ENCODE data around the gene TRIP11. TPM values are rescaled to one million over a fixed set of nuclear protein-coding genes. Genes with fewer than 3 reads are reported as not detected.
A peak's percentile ranks its signal among the peaks of the same experiment; 100 is the strongest.

Gene TRIP11
- polyA plus RNA-seq, 3 donors = 6.1 to 15.6 (median 13.4) TPM

DNA sequence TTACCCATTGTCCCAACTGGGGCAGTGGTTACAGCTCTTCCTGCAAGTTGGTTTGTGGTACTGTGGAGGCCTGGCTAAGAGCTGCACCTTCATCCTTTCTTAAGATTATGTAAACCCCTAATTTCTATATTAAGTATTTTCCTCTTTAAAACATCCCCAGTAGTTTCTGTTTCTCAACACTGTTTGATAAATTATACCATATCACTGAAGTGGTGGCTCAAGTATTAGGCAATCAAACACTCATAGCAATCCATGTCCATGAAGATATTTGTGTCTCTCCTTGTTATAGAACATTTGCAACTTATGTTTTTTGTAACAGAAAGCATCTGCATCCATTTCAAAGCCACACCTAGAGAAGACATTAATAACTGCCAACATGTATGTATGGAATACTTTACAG is 34.7 kb upstream of the TRIP11 start:
- H3K27ac Mint-ChIP-seq = peak overlapping the region in 2 of 7 donors; percentile 52 to 55

GRCh38 chr14:92058006-92058917 is 18.4 kb upstream of the TRIP11 start:
- no peak overlapping the region for H3K27ac ChIP-seq (ENCODE audit: low read depth in 1 of 2, low read length in 2 of 2)
- no peaks in the 10 kb centered on the region for H3K27me3 ChIP-seq (ENCODE audit: control insufficient read depth in 2 of 2, insufficient read depth in 2 of 2, low read length in 2 of 2)
- no peak overlapping the region for H2AFZ ChIP-seq (ENCODE audit: insufficient read depth, low read depth, low read length, poor library complexity, severe bottlenecking)
- H4K20me1 ChIP-seq (ENCODE audit: insufficient read depth, low read length) = no peaks in the 10 kb centered on the region
- Mint-ChIP-seq H3K27me3 (ENCODE audit: low read depth in 3 of 3) (peaks cover 0 to 1% (median 0%) of the 10 kb centered on the region in 3 donors), H3K27ac (no peak overlapping the region), H3K4me1 (no peaks in the 10 kb centered on the region), H3K36me3 (peaks cover 19 to 31% of the 10 kb centered on the region in 2 donors), H3K9me3 (no peaks in the 10 kb centered on the region), H3K4me3 (no peak overlapping the region)
- H3K4me3 ChIP-seq (replicated peaks in 1 of 3; ENCODE audit: low read depth in 2 of 3, low read length in 3 of 3) = no peak overlapping the region
- H3K79me2 ChIP-seq (ENCODE audit: insufficient read depth, low read length) = no peaks in the 10 kb centered on the region
- peaks cover 9 to 25% of the 10 kb centered on the region in 2 donors for H3K36me3 ChIP-seq (replicated peaks in 1 of 2; ENCODE audit: control insufficient read depth in 1 of 2, insufficient read depth in 2 of 2, low read length in 2 of 2)
- H3K9ac ChIP-seq (ENCODE audit: insufficient read depth, low read length, poor library complexity, severe bottlenecking) = no peak overlapping the region
- no peak overlapping the region for H3K4me2 ChIP-seq (replicated peaks; ENCODE audit: extremely low read depth, low read length, poor library complexity, severe bottlenecking)
- H3K4me1 ChIP-seq (ENCODE audit: control insufficient read depth in 1 of 2, insufficient read depth in 2 of 2, low read length in 2 of 2) = no peaks in the 10 kb centered on the region
- TF ChIP-seq CTCF (IDR thresholded peaks at IDR 0.05) = no peak
- WGBS (ENCODE audit: insufficient coverage) = 100% methylated on average over 2 of the region's 9 CpGs
- no peaks in the 10 kb centered on the region for H3K9me3 ChIP-seq (replicated peaks in 1 of 2; ENCODE audit: control insufficient read depth in 1 of 2, insufficient read depth in 1 of 2, low read length in 2 of 2)
- intact Hi-C loops (cut with micrococcal nuclease) = no loop called here
- no peak for DNase-seq

More for the DNA sequence above, 34.7 kb upstream of the TRIP11 start:
- intact Hi-C loops (cut with micrococcal nuclease) = no loop called here
- Mint-ChIP-seq H3K36me3 (peaks cover 48 to 79% of the 10 kb centered on the region in 2 donors), H3K27me3 (ENCODE audit: low read depth in 3 of 3) (no peaks in the 10 kb centered on the region), H3K9me3 (peaks cover 0 to 2% (median 0%) of the 10 kb centered on the region in 7 donors), H3K4me3 (no peak overlapping the region), H3K4me1 (peaks cover 12% of the 10 kb centered on the region)
- no peak for TF ChIP-seq CTCF (IDR thresholded peaks at IDR 0.05)
- Histone ChIP-seq H4K20me1 (ENCODE audit: insufficient read depth, low read length) (no peaks in the 10 kb centered on the region), H3K27me3 (ENCODE audit: control insufficient read depth in 2 of 2, insufficient read depth in 2 of 2, low read length in 2 of 2) (no peaks in the 10 kb centered on the region), H3K79me2 (ENCODE audit: insufficient read depth, low read length) (no peaks in the 10 kb centered on the region), H2AFZ (ENCODE audit: insufficient read depth, low read depth, low read length, poor library complexity, severe bottlenecking) (no peak overlapping the region), H3K4me3 (replicated peaks in 1 of 3; ENCODE audit: low read depth in 2 of 3, low read length in 3 of 3) (no peak overlapping the region), H3K4me1 (ENCODE audit: control insufficient read depth in 1 of 2, insufficient read depth in 2 of 2, low read length in 2 of 2) (peaks cover 6 to 10% of the 10 kb centered on the region in 2 donors), H3K36me3 (replicated peaks in 1 of 2; ENCODE audit: control insufficient read depth in 1 of 2, insufficient read depth in 2 of 2, low read length in 2 of 2) (peaks cover 49 to 87% of the 10 kb centered on the region in 2 donors), H3K9ac (ENCODE audit: insufficient read depth, low read length, poor library complexity, severe bottlenecking) (no peak overlapping the region), H3K9me3 (replicated peaks in 1 of 2; ENCODE audit: control insufficient read depth in 1 of 2, insufficient read depth in 1 of 2, low read length in 2 of 2) (no peaks in the 10 kb centered on the region), H3K27ac (ENCODE audit: low read depth in 1 of 2, low read length in 2 of 2) (peak overlapping the region in 1 of 2 donors; percentile 10), H3K4me2 (replicated peaks; ENCODE audit: extremely low read depth, low read length, poor library complexity, severe bottlenecking) (no peak overlapping the region)
- DNase-seq = no peak
